H9 (cell line): Measurements from ENCODE around the gene GAK. TPM values are rescaled to one million over a fixed set of nuclear protein-coding genes. Genes with fewer than 3 reads are reported as not detected.

Experiments used
- DNase-seq: peaks from one replicate; pipeline ENCODE4 v3.0.0-alpha.2; 2017
- H2AFZ ChIP-seq: one replicate; pipeline ENCODE4 v1.6.1; 2013; ENCODE audit warnings: mild to moderate bottlenecking, low read length, control low read depth, moderate library complexity
- H2AK5ac ChIP-seq: 2 replicates; pipeline ENCODE4 v1.6.1; 2013; ENCODE audit warnings: low read length, control low read depth, mixed read lengths; ENCODE audit not compliant: insufficient read length
- H2BK120ac ChIP-seq: one replicate; pipeline ENCODE4 v1.6.1; 2013; ENCODE audit warnings: low read depth, mild to moderate bottlenecking, low read length, control low read depth, inconsistent platforms; ENCODE audit not compliant: poor library complexity, severe bottlenecking
- H2BK12ac ChIP-seq: 2 replicates; pipeline ENCODE4 v1.6.1; 2013; ENCODE audit warnings: low read length, control low read depth, mixed read lengths, low read depth; ENCODE audit not compliant: insufficient read length
- H2BK15ac ChIP-seq: 2 replicates; pipeline ENCODE4 v1.6.1; 2013; ENCODE audit warnings: low read depth, low read length, control low read depth
- H2BK20ac ChIP-seq: one replicate; pipeline ENCODE4 v1.6.1; 2013; ENCODE audit warnings: low read depth, mild to moderate bottlenecking, low read length, control low read depth, inconsistent platforms; ENCODE audit not compliant: poor library complexity, severe bottlenecking
- H2BK5ac ChIP-seq: 2 replicates; pipeline ENCODE4 v1.6.1; 2013; ENCODE audit warnings: low read length, control low read depth, mixed read lengths; ENCODE audit not compliant: insufficient read length
- H3K14ac ChIP-seq: 2 replicates; pipeline ENCODE4 v1.6.1; 2013; ENCODE audit warnings: low read length, control low read depth; ENCODE audit not compliant: insufficient read depth
- H3K18ac ChIP-seq: 2 replicates; pipeline ENCODE4 v1.6.1; 2013; ENCODE audit warnings: low read depth, mild to moderate bottlenecking, mixed read lengths, low read length, control low read depth; ENCODE audit not compliant: insufficient read length
- H3K23ac ChIP-seq: 2 replicates; pipeline ENCODE4 v1.6.1; 2013; ENCODE audit warnings: low read length, control low read depth, mixed read lengths, low read depth; ENCODE audit not compliant: insufficient read length
- H3K23me2 ChIP-seq: 2 replicates; pipeline ENCODE4 v1.6.1; 2013; ENCODE audit warnings: low read depth, mild to moderate bottlenecking, mixed read lengths, low read length, control low read depth; ENCODE audit not compliant: insufficient read length, poor library complexity, severe bottlenecking
- H3K27ac ChIP-seq: 2 replicates; pipeline ENCODE4 v1.5.1; 2013; ENCODE audit warnings: low read length, control low read depth, mixed read lengths, low read depth; ENCODE audit not compliant: insufficient read length
- H3K27me3 ChIP-seq: 2 replicates; pipeline ENCODE4 v1.6.1; 2013; ENCODE audit warnings: low read length, control low read depth, inconsistent platforms; ENCODE audit not compliant: insufficient read depth
- H3K4ac ChIP-seq: 2 replicates; pipeline ENCODE4 v1.6.1; 2013; ENCODE audit warnings: low read depth, mild to moderate bottlenecking, control low read depth, inconsistent platforms, low read length, moderate library complexity
- H3K4me1 ChIP-seq: 2 replicates; pipeline ENCODE4 v1.6.1; 2013; ENCODE audit warnings: low read length, control low read depth, inconsistent platforms; ENCODE audit not compliant: insufficient read depth
- H3K4me2 ChIP-seq: 2 replicates; pipeline ENCODE4 v1.6.1; 2013; ENCODE audit warnings: low read length, control low read depth, mixed read lengths; ENCODE audit not compliant: insufficient read length, insufficient read depth
- H3K56ac ChIP-seq: 2 replicates; pipeline ENCODE4 v1.6.1; 2013; ENCODE audit warnings: low read depth, mild to moderate bottlenecking, mixed read lengths, low read length, control low read depth; ENCODE audit not compliant: insufficient read length
- H3K79me1 ChIP-seq: 2 replicates; pipeline ENCODE4 v1.6.1; 2013; ENCODE audit warnings: low read depth, mild to moderate bottlenecking, moderate library complexity, low read length, control low read depth, inconsistent platforms; ENCODE audit not compliant: insufficient read depth, poor library complexity, severe bottlenecking
- H3K79me2 ChIP-seq: 2 replicates; pipeline ENCODE4 v1.6.1; 2013; ENCODE audit warnings: low read length, control low read depth, inconsistent platforms; ENCODE audit not compliant: insufficient read depth
- H3K9ac ChIP-seq: 2 replicates; pipeline ENCODE4 v1.6.1; 2013; ENCODE audit warnings: low read length, control low read depth, mixed read lengths; ENCODE audit not compliant: insufficient read length; ENCODE audit errors: extremely low read depth
- H3K9me3 ChIP-seq: one replicate; pipeline ENCODE4 v1.6.1; 2013; ENCODE audit warnings: low read depth, low read length, inconsistent platforms; ENCODE audit not compliant: control insufficient read depth
- H3T11ph ChIP-seq: one replicate; pipeline ENCODE4 v1.6.1; 2013; ENCODE audit warnings: mild to moderate bottlenecking, low read length, control low read depth, inconsistent platforms
- H4K20me1 ChIP-seq: one replicate; pipeline ENCODE4 v1.6.1; 2013; ENCODE audit not compliant: control insufficient read depth, insufficient read length, insufficient read depth
- H4K5ac ChIP-seq: 2 replicates; pipeline ENCODE4 v1.6.1; 2013; ENCODE audit warnings: low read depth, mild to moderate bottlenecking, mixed read lengths, low read length, control low read depth; ENCODE audit not compliant: insufficient read length
- H4K8ac ChIP-seq: replicated peaks from 2 replicates; pipeline ENCODE4 v1.6.1; 2013; ENCODE audit warnings: low read length, control low read depth, mixed read lengths, low read depth; ENCODE audit not compliant: insufficient read length
- H4K91ac ChIP-seq: 2 replicates; pipeline ENCODE4 v1.6.1; 2013; ENCODE audit warnings: low read depth, mild to moderate bottlenecking, moderate library complexity, mixed read lengths, low read length, control low read depth; ENCODE audit not compliant: insufficient read length
- H3K27ac Mint-ChIP-seq, 3 experiments: 2 replicates in 2 of 3; 3 replicates in 1 of 3; pipeline ENCODE4 v1.8.0; 2020 to 2021; ENCODE audit warnings: mixed read lengths in 3 of 3, mild to moderate bottlenecking in 1 of 3, moderate library complexity in 1 of 3
- H3K27me3 Mint-ChIP-seq: 2 replicates; pipeline ENCODE4 v1.8.0; 2021; ENCODE audit warnings: low read depth, mild to moderate bottlenecking, moderate library complexity, mixed read lengths
- H3K36me3 Mint-ChIP-seq, 3 experiments: 2 replicates in 2 of 3; 3 replicates in 1 of 3; pipeline ENCODE4 v1.8.0; 2020 to 2021; ENCODE audit warnings: low read depth in 3 of 3, mixed read lengths in 3 of 3; ENCODE audit not compliant: insufficient read depth in 1 of 3
- H3K4me1 Mint-ChIP-seq, 2 experiments: 2 replicates each; pipeline ENCODE4 v1.8.0; 2020; ENCODE audit warnings: mixed read lengths in 2 of 2
- H3K4me3 Mint-ChIP-seq, 2 experiments: 2 replicates in 1 of 2; 3 replicates in 1 of 2; pipeline ENCODE4 v1.8.0; 2020 to 2021; ENCODE audit warnings: mild to moderate bottlenecking in 2 of 2, mixed read lengths in 2 of 2, moderate library complexity in 1 of 2
- H3K9me3 Mint-ChIP-seq, 2 experiments: 2 replicates in 1 of 2; 3 replicates in 1 of 2; pipeline ENCODE4 v1.8.0; 2020; ENCODE audit warnings: mild to moderate bottlenecking in 2 of 2, mixed read lengths in 2 of 2, moderate library complexity in 1 of 2
- WGBS: extraction: QIAGEN DNeasy Blood & Tissue Kit; methylation state at CpG from one replicate; pipeline ENCODE4 v1.1.7; 2013; ENCODE audit warnings: missing lambda C conversion rate, low lambda C conversion rate, mixed read lengths; ENCODE audit not compliant: insufficient read length; ENCODE audit errors: extremely low coverage; 5-methylcytosine and 5-hydroxymethylcytosine counted together
- total RNA-seq: library from RNA; stranded (reverse); gene quantifications from 2 replicates; pipeline ENCODE4 v1.2.1, GENCODE V29; 2021
- TF ChIP-seq, protein P1 (sequence below): fragments of 200-600 bp; sonication (generic); conservative IDR thresholded peaks from 3 replicates; pipeline ENCODE4 v1.8.0; 2021; ENCODE audit warnings: antibody characterized with exemption, mild to moderate bottlenecking

Gene GAK
- total RNA-seq, 1 experiment from 2014 or later, result 80.7 TPM

DNA sequence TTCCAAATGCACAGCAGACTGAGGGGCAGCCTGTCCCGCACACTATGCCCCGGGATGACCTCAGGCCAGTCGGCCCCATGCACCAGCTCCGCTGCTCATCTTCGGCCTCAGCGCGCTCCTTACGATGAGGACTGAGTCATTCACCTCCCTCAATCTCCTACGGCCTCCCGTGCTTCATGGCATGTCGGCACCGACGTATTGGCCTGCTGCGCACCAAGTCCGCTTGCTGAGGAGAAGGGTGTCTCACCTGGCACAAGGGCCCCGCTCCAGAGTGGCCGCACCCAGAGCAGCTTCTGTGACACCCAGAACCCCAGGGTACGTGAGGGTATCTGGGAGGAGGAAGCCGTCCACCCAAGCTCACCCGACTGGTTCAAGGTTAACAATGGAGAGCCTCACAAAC lies 35.5 kb downstream of the GAK start:
- no peaks in the 10 kb centered on the region for H3K9me3 ChIP-seq
- H2BK20ac ChIP-seq, result no peak overlapping the region
- Mint-ChIP-seq H3K27me3 (no peaks in the 10 kb centered on the region), H3K4me3 (no peak overlapping the region), H3K9me3 (no peaks in the 10 kb centered on the region), H3K27ac (peak overlapping the region in 2 of 3 experiments; percentile 1 to 51; a peak in 2 of 7 replicates), H3K4me1 (no peaks in the 10 kb centered on the region), H3K36me3 (peaks cover 3 to 35% (median 16%) of the 10 kb centered on the region in 3 experiments; a peak in 5 of 7 replicates)
- no peak overlapping the region for H2AFZ ChIP-seq
- no peaks in the 10 kb centered on the region for H3K23me2 ChIP-seq
- H3K79me1 ChIP-seq, result no peaks in the 10 kb centered on the region
- no peak overlapping the region for H3K18ac ChIP-seq
- no peak overlapping the region for H3K27ac ChIP-seq
- no peak overlapping the region for H3K23ac ChIP-seq
- no peak overlapping the region for H2AK5ac ChIP-seq
- H2BK5ac ChIP-seq, result no peak overlapping the region
- H3K79me2 ChIP-seq, result no peaks in the 10 kb centered on the region
- H4K8ac ChIP-seq, result no peak overlapping the region
- no peaks in the 10 kb centered on the region for H3K4me1 ChIP-seq
- no peak overlapping the region for H2BK12ac ChIP-seq
- H3K56ac ChIP-seq, result no peak overlapping the region
- H2BK15ac ChIP-seq, result no peak overlapping the region
- H3T11ph ChIP-seq, result no peak overlapping the region
- no peak overlapping the region for H4K91ac ChIP-seq
- TF ChIP-seq, protein P1, sequence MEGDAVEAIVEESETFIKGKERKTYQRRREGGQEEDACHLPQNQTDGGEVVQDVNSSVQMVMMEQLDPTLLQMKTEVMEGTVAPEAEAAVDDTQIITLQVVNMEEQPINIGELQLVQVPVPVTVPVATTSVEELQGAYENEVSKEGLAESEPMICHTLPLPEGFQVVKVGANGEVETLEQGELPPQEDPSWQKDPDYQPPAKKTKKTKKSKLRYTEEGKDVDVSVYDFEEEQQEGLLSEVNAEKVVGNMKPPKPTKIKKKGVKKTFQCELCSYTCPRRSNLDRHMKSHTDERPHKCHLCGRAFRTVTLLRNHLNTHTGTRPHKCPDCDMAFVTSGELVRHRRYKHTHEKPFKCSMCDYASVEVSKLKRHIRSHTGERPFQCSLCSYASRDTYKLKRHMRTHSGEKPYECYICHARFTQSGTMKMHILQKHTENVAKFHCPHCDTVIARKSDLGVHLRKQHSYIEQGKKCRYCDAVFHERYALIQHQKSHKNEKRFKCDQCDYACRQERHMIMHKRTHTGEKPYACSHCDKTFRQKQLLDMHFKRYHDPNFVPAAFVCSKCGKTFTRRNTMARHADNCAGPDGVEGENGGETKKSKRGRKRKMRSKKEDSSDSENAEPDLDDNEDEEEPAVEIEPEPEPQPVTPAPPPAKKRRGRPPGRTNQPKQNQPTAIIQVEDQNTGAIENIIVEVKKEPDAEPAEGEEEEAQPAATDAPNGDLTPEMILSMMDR, result no peak
- no peaks in the 10 kb centered on the region for H3K27me3 ChIP-seq
- no peak overlapping the region for H3K14ac ChIP-seq
- no peaks in the 10 kb centered on the region for H4K20me1 ChIP-seq
- DNase-seq, result no peak
- no peak overlapping the region for H4K5ac ChIP-seq
- WGBS, result no CpG with 5 or more reads among the region's 20 CpGs
- no peak overlapping the region for H3K4ac ChIP-seq
- H2BK120ac ChIP-seq, result no peak overlapping the region
- H3K4me2 ChIP-seq, result no peak overlapping the region
- H3K9ac ChIP-seq, result no peak overlapping the region
